Activated CD4-positive, alpha-beta T cell treated with anti-CD3 and anti-CD28 coated beads, Interleukin-2, amount 50 U/mL, for 48 hours (primary cell): Measurements from ENCODE around the gene GALNT18.
"Not testable (repeated sequence)": the region's sequence is repeated elsewhere in the genome, so short reads cannot be mapped to it uniquely, and the experiment has no call there.

Experiments used
- DNase-seq, 2 experiments: peaks; one replicate each; pipeline ENCODE4 v3.0.0-alpha.2; 2020

The GALNT18 gene

DNA sequence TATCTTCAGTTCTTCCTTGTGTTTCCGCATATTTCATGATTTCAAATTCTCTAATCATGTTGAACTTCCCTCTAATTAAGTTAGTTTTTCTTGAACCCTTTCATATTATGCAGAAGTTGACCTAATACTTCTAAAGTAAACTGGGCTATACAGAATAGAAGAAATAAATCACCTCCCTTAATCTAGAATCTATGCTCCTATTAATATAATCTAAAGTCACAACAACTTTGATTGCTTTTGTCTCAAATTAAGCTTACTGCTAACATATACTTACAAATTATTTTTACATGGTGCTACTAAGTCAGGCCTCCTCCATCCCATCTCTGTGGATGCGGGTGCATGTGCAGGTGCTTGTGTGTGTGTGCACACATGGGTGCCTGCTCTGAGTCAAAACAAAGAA is 241.5 kb downstream of the GALNT18 start:
- no peak for DNase-seq

DNA sequence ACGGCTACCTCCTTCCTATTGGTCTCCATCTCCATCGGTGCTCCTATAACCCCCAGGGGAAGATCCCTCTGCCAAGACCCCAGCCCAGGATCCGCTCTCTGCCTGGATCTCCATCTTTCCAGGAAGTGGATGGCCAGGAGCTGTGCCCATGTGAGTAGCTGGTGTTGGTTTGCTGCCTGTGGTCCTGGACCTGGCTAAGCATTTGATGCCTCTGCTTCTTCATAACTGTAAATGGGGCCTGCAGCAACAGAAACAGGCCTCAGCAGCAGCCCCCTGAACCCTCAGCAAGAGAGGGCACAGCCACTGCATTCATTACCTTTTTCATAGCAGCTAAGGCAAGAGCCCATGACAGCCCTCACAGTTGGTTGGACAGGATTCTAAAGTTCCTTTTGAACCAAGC is 242.1 kb downstream of the GALNT18 start:
- no peak for DNase-seq

DNA sequence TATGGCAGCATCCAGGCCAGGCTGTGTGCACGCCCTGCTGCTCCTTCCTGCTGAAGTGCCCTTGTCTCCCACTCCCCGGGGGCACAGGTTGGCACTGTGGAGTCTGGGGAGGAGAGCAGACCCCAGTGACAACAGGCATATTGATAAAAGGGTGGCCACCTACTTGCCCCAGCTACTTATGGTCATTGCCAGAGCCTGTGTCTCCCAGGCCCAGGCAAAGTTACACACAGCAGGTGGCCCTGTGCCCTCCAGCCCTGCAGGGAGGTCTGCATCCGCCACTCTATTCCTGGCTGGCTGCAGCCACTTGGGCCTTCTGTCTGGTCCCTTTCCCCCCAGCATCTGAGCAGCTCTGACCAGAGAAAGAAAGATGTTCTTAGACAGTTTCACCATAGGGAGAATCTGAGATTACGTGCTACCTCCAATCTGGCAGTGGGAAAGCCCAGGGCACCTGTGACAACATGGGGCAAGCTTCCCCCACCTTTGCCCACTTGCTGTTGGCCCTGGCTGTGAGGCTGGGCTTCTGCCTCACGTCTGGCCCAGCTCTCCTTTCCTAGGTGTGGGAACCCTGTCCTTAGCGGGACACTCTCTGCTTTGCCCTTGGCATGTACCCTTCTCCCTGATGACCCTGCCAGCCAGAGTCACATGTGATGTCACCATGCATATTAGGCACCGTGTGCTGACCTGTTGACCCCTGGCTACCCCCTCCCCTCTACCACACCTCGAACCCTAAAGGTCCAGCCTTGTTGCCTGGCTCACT is 243.4 kb downstream of the GALNT18 start:
- DNase-seq: no peak

DNA sequence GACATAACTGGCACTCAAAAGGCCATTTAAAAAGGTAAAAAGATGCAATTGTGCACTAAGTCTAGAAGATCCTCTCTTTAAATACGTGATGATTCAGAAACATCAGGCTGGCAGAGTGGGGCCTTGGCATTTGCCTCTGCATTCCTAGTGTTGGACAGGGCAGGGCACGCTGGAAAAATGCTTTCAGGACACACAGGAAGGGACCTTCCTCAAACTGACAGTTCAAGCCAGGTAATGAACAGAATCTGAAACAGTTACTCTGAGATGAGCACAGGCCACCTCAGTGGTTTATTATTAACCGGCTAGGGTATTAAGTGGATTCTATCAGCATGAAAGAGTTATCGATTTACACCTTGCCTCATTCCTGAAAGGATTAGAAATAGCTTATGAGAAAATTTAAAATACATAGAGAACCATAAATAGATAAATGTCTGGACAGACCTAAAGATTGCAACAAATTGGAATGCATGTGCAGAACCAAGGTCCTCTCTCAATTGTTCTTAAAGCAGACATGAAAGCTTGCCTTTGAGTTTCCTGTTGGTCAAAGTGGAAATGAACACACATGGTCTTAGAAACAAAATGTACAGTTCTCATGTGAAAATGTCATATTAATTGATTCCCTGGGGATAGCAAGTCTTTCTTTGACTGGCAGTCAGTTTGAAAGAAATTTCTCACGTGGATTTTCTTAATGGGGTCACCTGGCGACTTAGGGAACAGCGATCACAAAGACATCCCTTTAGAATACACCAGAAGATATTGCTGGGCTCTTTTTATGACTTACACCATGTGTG is 247.3 kb downstream of the GALNT18 start:
- DNase-seq: no peak

DNA sequence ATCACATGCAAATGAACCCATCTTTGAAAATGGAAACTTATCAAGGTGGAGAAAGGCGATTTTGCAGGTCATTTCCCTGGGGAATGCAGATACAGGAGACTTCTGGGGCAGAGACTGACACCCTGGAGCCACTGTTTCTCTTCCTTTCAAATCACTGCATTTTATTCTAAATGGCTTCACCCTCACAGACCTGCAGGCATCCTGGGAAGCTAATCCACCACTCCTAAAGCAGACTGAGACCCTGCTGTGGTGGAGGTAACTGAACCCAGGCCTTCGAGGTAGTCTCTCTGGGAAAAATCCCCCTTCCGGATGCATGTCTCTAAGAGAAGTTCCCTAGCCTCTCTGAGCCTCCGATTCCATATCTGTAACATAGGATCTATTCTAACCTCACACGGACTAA is 247.9 kb downstream of the GALNT18 start:
- DNase-seq: no peak

DNA sequence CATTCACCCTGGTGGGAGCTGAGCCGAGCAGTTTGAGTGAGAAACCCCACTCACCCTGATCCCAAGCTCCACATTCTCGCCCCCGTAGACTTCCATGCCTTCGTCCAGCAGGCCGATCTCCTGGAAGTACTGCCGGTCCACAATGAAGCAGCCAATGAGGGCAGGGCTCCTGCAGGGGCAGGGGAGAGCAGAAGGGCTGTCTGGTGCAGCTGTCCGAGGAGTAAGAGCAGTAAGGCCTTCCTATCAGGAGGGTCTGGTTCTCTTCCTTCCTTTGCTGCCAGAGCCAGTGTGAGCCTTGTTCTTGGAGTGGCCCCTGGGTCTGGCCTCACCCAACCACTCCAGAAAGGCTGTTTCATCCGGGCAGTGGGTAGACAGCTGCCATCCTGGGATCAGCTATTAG is 249.3 kb downstream of the GALNT18 start:
- no peak for DNase-seq

DNA sequence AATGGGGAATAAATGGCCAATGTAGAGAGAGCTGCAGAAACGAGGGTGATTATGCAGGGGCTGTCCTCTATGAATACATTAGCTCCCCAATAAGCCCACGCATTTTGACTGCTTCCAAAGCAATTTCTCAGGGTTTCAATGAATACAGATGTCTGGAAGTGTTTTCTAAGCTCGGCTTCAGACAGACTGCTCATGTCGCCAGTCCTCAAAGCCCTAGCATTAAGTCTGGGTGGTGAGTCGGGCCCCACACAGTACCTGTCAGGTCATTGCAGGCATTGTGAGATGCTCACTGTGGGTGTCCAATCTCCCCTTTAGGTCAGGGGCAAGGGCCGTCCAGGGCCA is 250.9 kb downstream of the GALNT18 start:
- no peak for DNase-seq

DNA sequence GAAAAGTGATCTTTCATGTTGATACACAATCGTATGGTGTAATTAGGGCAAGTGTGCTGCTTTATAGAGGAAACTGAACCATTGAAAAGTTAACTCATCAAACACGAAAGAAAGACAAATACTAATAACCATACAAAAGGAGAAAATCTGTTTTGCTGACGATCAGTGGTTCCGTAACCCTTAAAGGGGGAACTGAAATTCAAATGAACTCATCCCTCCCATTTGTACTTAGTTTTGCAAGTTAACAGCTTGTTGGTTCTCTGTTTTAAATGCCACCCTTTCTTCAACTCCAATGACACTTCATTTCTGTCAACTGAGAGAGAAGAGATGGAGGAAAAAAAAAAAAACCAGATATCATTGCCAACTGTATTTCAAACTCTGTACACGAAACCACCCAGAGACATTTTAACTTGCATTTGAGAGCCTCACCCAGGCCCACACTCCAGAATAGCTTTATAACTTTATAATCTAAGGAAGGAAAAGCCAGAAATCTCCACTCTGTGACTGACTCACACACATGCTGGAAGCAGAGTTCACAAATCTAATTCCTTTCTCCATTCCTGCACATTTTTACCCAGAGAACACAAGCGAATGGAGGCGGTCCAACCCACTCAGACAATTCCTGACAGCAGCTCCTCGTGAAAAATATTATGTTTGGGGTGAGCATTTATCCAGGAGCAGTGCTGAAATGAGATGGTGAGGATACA is 251.4 kb downstream of the GALNT18 start:
- DNase-seq: no peak

DNA sequence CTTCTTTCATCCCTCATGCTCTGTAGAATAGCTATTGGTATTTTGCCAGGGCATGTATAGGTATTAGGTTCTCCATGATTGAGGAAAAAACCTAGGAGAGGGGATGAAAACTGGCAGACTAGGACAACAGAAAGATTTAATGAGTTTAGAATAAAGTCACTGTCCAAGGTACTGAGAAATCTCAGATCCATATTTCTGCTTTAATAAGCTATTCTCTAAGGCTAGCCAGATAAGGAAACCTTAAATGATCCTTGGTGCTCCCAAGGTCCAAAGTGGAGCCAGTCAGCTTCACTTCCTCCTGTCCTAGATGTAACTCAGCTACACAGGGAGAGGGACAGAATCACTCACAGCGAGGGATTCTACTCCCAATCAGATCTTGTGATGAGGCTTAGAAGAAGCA is 255.0 kb downstream of the GALNT18 start:
- DNase-seq: no peak

DNA sequence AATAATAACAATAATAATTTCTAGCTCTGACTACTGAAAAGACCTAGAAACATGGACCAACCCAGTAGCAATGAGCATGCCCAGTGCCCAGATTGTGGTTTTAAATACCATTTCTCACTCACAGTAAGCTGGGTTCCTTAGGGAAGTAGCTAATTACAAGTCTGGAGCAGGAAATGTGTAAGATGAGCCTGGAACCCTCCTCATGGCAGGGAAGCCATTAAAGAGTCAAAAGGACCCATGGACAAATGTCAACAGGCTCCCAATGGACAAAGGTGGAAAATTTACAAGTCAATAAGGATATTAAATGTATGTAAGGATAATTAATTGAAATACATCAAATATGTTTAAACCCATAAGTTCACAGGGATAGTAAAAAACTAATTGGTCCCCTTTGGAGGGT is 258.1 kb downstream of the GALNT18 start:
- DNase-seq: no peak

DNA sequence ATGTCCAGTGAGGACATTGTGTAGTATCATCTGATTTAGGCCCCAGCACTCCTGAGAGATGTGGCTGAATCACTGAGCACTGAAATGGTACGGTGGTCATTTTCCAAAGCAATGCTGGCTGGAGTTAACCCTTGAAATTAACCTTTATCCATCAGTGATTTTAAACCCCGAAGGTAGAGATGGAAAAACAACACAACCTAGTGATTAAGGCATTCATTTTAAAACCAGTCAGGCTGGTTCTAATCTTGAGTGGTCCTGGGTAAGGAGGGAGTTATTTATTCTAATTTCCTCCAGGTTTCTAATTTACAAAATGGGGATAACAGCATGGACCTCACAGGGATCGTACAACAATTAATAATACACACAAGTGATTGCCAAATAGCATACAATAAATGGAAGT is 262.2 kb downstream of the GALNT18 start:
- DNase-seq: no peak

DNA sequence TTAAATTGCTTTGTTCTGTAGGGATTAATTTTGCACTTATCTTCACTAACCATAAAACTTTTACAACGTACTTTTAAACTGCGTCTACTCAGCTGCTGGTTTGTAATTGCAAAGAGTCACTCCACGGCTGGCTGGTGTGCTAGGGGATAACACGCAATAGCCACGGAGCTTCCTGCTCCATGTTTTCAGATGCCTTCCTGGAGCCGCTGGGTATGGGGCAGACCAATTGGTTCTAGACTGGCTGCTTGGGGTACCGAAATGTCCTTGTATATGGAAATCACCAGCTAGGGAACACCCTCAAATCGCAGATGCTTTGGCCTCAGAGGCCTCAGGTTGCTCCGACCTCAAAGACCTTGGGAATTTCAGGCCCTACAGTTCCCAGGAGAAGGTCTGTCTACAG is 265.0 kb downstream of the GALNT18 start:
- no peak for DNase-seq

DNA sequence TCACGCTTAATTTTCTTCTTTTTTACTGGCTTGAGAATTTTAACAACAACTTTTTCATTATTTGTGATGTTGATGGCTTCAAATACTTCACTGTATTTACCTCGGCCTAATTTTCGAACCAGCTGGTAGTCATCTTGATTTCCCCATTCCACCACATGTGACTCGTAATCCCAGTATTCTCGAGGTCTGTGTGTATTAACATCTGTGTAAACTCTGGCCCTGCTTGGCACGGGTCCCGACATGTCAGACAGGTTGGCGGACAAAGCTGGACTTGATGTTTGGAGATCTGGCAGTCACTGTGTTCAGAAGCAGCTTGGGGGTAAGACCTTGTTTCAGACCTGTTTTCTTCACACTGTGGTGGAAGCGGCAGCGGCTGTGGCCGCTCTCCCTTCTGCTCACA is 268.9 kb downstream of the GALNT18 start, which contains the start of gene CSNK2A3:
CSNK2A3 (minus strand) TSS at position 373 of the 400 bp plus-strand sequence; CDS start at position 242, 131 bp downstream.
- DNase-seq: not testable (repeated sequence)

DNA sequence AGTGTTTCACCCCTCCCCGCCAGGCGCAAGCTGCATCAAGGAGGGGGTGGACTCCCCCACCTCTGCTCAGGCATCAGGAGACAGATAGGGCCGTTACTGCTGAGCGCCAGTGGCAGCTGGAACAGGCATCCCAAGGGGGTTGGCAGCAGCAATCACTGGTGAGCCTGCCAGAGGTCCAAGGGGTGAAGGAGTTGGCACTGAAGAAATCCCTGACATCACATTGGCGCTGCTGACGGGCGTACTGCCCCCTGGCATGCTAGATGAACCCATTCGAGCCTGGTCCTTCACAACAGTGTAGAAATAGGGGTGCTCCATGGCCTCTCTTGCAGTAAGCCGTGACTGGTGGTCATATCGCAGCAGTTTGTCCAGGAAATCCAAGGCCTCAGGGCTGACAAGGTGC is 270.0 kb downstream of the GALNT18 start:
- not testable (repeated sequence) for DNase-seq

DNA sequence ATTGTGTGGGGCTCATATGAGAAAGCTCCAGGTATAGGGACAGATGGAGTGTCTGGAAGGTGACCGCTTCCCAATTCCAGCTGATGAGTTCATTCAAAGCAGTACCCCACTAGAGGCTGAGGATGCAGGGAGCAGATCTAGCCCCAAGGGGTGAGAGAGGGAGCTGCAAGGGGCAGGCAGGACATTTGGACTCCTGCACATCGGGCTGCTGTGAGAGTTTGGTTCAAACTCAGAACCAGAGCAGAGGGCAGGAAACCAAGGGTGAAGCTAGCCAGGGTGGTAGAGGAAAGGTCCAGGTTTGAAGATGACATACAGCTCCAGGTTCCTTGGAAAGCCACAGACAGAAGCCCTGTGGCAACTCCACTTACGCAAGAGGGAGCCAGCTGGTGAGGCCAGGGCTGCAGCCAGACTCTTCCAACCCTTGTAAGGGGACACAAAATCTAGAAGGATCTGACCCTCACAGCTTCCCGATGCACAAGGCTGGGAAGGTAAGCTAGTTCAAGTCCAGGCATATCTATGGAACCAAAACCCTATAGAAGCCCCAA is 270.7 kb downstream of the GALNT18 start:
- no peak for DNase-seq

DNA sequence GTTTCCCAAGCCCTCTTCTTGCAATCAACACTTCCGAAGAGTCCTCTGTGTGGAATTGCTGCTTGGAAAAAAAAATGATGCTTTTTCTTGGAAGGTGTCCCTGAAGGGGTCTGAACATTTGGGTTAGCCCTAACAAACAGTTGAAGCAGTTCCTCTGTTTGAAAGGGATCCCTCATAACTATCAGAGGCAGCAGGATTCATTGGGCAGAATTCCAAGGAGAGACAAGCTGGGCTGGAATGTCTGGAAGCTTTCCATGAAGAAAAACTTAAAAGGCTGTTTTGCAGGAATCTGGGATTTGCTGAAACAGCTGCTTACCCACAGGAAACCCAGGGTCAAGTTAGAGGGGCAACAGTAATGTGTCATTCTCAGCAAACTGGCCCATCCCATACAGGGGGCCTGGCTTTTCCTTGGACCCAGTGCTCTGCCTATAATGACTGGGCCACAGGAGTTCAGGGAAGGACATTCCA is 271.9 kb downstream of the GALNT18 start:
- no peak for DNase-seq

DNA sequence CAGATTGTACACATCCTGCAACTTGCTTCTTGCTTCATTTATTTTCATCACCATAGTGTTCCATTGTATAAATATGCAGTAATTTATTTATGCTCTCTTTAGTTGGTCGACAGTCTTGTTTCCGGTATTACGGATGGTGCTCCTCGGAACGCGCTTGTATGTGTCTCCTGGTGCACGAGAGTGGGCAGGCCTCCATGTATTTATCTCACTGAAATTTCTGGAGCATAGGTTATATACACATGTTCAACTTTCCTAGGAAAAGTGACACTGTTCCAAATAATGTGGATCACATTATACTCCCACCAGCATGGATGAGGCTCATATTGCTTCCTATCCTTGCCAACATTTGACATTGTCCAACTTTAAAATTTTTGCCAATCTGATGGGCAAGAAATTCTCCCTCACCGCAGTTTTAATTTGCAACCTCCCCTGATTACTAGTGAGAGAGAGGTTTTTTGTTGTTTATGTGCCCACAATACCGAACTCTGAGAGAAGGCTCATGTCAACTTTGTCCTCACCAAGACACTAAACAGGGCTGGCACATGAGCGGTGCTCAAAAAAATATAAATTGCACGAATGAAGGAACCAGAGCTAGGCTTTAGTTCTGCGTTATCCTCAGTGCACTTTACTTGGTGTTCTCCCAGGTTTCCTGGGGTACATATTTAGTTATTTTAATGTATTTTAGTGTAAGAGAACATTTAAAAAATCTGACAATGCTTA is 272.5 kb downstream of the GALNT18 start:
- no peak for DNase-seq

DNA sequence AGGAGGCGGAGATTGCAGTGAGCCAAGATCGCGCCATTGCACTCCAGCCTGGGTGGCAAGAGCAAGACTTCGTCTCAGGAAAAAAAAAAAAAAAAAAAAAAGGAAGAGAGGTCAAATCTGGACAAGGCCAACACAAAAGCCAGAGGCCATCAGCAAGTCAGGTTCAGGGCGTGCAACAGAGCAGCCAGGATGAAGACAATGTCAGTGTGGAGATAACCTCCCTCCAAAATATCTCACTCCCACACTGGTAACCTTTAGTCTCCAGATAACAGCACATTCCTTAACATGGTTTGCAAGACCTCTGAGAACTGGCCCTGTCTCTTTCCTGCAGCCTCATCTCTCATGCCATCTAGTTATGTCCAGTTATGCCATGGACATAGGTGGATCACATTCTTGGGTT is 273.5 kb downstream of the GALNT18 start:
- DNase-seq: no peak

DNA sequence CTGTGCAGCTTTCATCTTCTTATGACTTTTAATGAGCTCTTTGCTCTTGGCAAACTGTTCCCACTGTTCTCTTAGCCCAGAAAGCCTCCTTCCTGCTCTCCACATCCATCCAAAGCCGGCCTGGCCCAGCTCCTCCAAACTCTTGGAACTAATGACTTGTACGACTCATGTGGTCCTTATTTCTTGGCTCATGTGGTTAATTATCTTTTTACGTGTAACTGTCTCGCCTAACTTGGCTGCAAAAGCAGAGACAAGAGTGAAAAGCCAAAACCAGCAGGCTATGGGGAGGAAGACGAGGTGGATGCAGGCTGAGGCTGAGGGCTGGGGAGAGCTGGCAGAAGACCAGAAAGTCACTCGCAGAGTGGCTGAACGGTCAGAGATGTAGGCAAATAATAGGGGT is 274.2 kb downstream of the GALNT18 start:
- no peak for DNase-seq

DNA sequence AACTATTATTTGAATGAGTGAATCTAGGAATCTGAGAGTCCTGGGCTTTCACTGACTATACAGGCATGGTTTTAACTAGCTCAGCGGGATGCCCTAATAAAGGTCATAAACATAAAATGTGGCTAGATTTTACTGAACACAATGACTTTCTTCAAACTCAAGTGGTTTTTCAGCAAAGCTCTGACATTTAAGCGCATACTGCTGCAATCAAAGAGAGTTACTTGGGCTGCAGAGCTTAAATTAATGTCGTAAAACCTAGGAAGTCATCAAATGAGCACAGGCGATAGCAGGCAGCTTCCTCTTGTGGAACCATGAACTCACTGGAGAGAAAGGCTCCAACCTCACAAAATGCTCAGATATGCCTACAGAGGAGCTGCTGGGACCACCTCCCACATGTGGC is 275.5 kb downstream of the GALNT18 start:
- no peak for DNase-seq

DNA sequence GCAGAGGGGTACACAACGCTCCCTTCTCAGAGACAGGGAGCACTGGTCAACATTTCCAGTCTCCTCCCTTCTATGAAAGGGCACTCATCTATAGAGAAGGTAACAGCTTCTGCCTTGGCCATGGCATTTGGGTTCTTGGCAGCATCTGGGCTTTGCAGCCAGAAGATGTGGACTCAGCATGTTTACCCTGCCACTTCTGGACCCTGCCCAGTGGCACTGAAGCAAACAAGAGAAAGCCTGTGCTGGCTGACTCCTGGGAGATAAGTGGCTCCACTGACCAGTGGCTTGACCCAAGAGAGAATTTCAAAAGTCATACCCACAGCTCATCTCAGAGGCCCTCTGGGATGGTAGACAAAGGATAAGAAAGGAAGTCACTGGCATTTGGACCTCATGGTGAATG is 276.7 kb downstream of the GALNT18 start:
- no peak for DNase-seq

DNA sequence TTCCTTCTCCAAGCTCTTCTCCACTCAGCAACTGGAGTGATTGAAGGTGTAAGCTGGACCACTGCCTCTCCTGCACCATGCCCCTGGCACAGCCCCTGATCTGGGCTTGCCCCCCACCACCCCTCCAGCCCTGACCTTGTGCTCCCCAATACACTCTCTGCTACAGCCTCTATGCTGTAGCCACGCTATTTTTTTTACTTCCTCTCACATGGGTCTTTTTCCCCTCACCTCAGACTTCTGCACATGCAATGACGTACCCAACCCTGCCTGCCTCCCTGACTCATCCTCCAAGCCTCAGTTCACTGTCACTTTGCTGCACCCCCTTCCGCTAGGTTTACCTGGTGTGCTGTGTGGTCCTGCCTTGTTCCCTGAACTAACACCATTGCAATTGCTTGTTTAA is 277.8 kb downstream of the GALNT18 start:
- no peak for DNase-seq

DNA sequence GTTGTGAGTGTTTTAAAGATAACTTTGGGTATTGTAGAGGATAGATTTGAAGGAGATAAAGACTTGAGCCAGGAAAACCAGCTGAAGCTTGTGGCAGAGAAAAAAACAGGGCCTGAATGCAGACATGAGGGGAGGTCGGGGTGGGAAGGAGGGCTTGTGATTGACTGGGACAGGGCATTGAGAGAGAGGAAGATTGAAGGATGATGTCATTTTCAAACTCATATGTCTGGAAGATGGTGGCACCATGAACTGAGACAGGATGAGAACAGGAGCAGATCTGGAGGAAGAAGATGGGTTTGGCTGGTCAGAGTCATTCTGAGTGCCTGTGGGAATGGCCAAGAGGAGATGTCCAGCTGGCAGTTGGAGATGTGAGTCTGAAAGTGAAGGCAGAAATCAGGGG is 283.5 kb downstream of the GALNT18 start:
- DNase-seq: no peak
